ENCODE results near the gene HDAC9. TPM values are rescaled to one million over a fixed set of nuclear protein-coding genes. Genes with fewer than 3 reads are reported as not detected.

The HDAC9 gene
- total RNA-seq (10 to 100 TPM in 1 of 2 donors, 1 to 10 TPM in 1; 4.4 to 41.0 TPM), polyA plus RNA-seq (1 to 10 TPM; 2.2 to 3.7 TPM)
- long read RNA-seq, donor 1 = 0 reads
- long read RNA-seq, donor 2 = 0 reads
- long read RNA-seq, donor 3 = 0 reads
- long read RNA-seq, donor 4 = 0 reads
- long read RNA-seq, donor 5 = 0 reads

DNA sequence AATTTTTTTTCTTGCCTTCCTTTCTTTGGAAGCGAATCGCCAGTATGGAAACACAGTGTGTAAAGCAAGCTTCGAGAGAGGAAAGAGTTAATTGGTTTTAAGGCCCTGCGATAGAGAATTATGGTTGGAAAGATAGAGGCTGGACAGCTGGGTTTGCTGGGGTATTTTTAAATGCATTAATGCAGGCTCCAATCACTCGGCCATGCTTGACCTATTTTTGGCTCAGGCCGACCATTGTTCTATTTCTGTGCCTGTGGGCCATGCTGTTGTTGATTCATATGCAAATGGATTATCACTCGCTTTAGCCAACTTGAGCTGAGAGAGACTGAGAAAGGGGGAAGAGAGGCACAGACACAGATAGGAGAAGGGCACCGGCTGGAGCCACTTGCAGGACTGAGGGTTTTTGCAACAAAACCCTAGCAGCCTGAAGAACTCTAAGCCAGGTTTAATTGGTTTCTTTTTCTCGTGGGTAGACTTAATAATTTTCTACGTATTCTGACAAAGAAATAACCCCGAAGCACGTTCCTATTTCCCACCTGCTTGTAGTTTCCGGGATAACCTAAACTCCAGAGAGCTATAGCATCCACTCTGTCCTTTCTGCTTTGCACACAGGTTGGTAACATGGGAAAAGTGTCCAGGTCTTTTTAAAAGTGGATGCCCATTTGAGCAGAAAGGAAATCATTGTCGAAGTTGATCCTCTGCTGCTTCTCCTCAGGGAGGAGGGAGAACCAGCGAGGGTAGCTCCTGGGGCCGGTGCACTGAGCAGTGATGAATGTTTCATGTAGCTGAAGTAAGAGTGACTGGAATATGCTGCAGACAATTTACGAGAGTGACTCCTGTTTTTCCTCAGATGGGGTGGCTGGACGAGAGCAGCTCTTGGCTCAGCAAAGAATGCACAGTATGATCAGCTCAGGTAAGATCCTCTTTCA, at the start of gene HDAC9:
Gene HDAC9 (plus strand): TSS at position 338 of the 929 bp plus-strand sequence. CDS start 554 bp downstream, at position 892.
- WGBS, 2 donors = 12 to 17% methylated on average over 18 of the region's 18 CpGs
- Histone ChIP-seq H3K27ac (ENCODE audit: low read depth in 1 of 2, low read length in 1 of 2) (peak within 1 kb of the TSS in 1 of 2 donors; percentile 89), H3K9ac (ENCODE audit: insufficient read depth in 1 of 2, low read length in 2 of 2) (no peak within 1 kb of the TSS), H3K27me3 (ENCODE audit: control insufficient read depth in 3 of 3, insufficient read depth in 3 of 3, low read length in 2 of 3) (no peaks in the 10 kb centered on the region), H3K36me3 (ENCODE audit: control insufficient read depth in 4 of 4, insufficient read depth in 4 of 4, low read length in 4 of 4) (no peaks in the 10 kb centered on the region), H3K4me1 (ENCODE audit: control insufficient read depth in 5 of 5, insufficient read depth in 5 of 5, low read length in 5 of 5) (peaks cover 0 to 9% (median 2%) of the 10 kb centered on the region in 5 donors), H3K9me3 (ENCODE audit: control insufficient read depth in 4 of 4, insufficient read depth in 3 of 4, low read length in 3 of 4) (no peaks in the 10 kb centered on the region), H3K4me3 (no peak within 1 kb of the TSS)
- no peak for TF ChIP-seq CTCF (IDR thresholded peaks at IDR 0.05; ENCODE audit: control extremely low read depth, extremely low read depth)
- DNase-seq (peak; percentile 26 to 62 (median 42)), ATAC-seq (ENCODE audit: insufficient read depth, low FRiP score) (peak; percentile 49)

- Histone ChIP-seq H3K36me3 (ENCODE audit: control insufficient read depth in 4 of 4, insufficient read depth in 4 of 4, low read length in 4 of 4) (no peaks in the 10 kb centered on the region), H3K9ac (ENCODE audit: insufficient read depth in 1 of 2, low read length in 2 of 2) (no peak overlapping the region), H3K27me3 (ENCODE audit: control insufficient read depth in 3 of 3, insufficient read depth in 3 of 3, low read length in 2 of 3) (no peaks in the 10 kb centered on the region), H3K9me3 (ENCODE audit: control insufficient read depth in 4 of 4, insufficient read depth in 3 of 4, low read length in 3 of 4) (no peaks in the 10 kb centered on the region), H3K27ac (ENCODE audit: low read depth in 1 of 2, low read length in 1 of 2) (peak overlapping the region in 1 of 2 donors; percentile 53), H3K4me1 (ENCODE audit: control insufficient read depth in 5 of 5, insufficient read depth in 5 of 5, low read length in 5 of 5) (peaks cover 0 to 6% (median 0%) of the 10 kb centered on the region in 5 donors), H3K4me3 (no peak overlapping the region)
- WGBS, 2 donors = 86 to 88% methylated on average over 4 of the region's 4 CpGs
- DNase-seq = no peak
- TF ChIP-seq CTCF (IDR thresholded peaks at IDR 0.05; ENCODE audit: control extremely low read depth, extremely low read depth) = no peak
- ATAC-seq (ENCODE audit: insufficient read depth, low FRiP score) = no peak
These were observed 49.5 kb upstream of the HDAC9 start for GRCh38 chr7:18445916-18446520.

GRCh38 chr7:18450019-18450418, 45.5 kb upstream of the HDAC9 start:
- ATAC-seq (ENCODE audit: insufficient read depth, low FRiP score) (no peak), DNase-seq (no peak)

More at GRCh38 chr7:18450019-18450418, 45.5 kb upstream of the HDAC9 start:
- Histone ChIP-seq H3K4me3 (no peak overlapping the region), H3K9me3 (ENCODE audit: control insufficient read depth in 4 of 4, insufficient read depth in 3 of 4, low read length in 3 of 4) (peaks cover 0 to 2% (median 0%) of the 10 kb centered on the region in 4 donors), H3K27me3 (ENCODE audit: control insufficient read depth in 3 of 3, insufficient read depth in 3 of 3, low read length in 2 of 3) (no peaks in the 10 kb centered on the region), H3K4me1 (ENCODE audit: control insufficient read depth in 5 of 5, insufficient read depth in 5 of 5, low read length in 5 of 5) (peaks cover 0 to 6% (median 0%) of the 10 kb centered on the region in 5 donors), H3K27ac (ENCODE audit: low read depth in 1 of 2, low read length in 1 of 2) (no peak overlapping the region), H3K36me3 (ENCODE audit: control insufficient read depth in 4 of 4, insufficient read depth in 4 of 4, low read length in 4 of 4) (no peaks in the 10 kb centered on the region), H3K9ac (ENCODE audit: insufficient read depth in 1 of 2, low read length in 2 of 2) (no peak overlapping the region)
- no peak for TF ChIP-seq CTCF (IDR thresholded peaks at IDR 0.05; ENCODE audit: control extremely low read depth, extremely low read depth)
